NCI-H69 (cell line): ENCODE results near the gene PPP2R5C.

Source experiments
- DNase-seq: peaks from one replicate; lab custom pipeline; 2025; lab: John Stamatoyannopoulos, UW

The PPP2R5C gene

GRCh38 chr14:101950100-101950499, 188.6 kb downstream of the PPP2R5C start:
- no peak for DNase-seq

GRCh38 chr14:101950516-101951215, 189.2 kb downstream of the PPP2R5C start:
- DNase-seq: no peak

GRCh38 chr14:101953151-101953550, 191.6 kb downstream of the PPP2R5C start:
- peak; percentile 69 for DNase-seq

- no peak for DNase-seq
Measured at GRCh38 chr14:101954501-101954900, 193.0 kb downstream of the PPP2R5C start.

GRCh38 chr14:101955695-101956161, 194.2 kb downstream of the PPP2R5C start:
- DNase-seq: no peak

GRCh38 chr14:101956179-101956885, 194.8 kb downstream of the PPP2R5C start:
- DNase-seq: no peak

GRCh38 chr14:101957406-101958234, 196.1 kb downstream of the PPP2R5C start:
- no peak for DNase-seq

- DNase-seq: no peak
Measured at GRCh38 chr14:101958418-101959180, 197.1 kb downstream of the PPP2R5C start.

GRCh38 chr14:101959277-101959676, 197.8 kb downstream of the PPP2R5C start:
- no peak for DNase-seq

GRCh38 chr14:101960225-101960624, 198.7 kb downstream of the PPP2R5C start:
- peak; percentile 47 for DNase-seq

- DNase-seq: peak; percentile 91
Measured at GRCh38 chr14:101961011-101961721, 199.7 kb downstream of the PPP2R5C start.

GRCh38 chr14:101961746-101962502, 200.4 kb downstream of the PPP2R5C start:
- DNase-seq: peak; percentile 54

GRCh38 chr14:101962503-101962874, 201.0 kb downstream of the PPP2R5C start:
- peak; percentile 98 for DNase-seq

GRCh38 chr14:101963052-101963451, 201.5 kb downstream of the PPP2R5C start:
- peak; percentile 62 for DNase-seq

GRCh38 chr14:101963656-101964296, 202.3 kb downstream of the PPP2R5C start:
- DNase-seq: no peak

GRCh38 chr14:101964297-101965180, 203.0 kb downstream of the PPP2R5C start, which contains the start of gene DYNC1H1:
Gene DYNC1H1 (plus strand): TSS chr14:101964573. CDS start chr14:101964692, 119 bp downstream.
- peak; percentile 99 for DNase-seq

GRCh38 chr14:101965181-101965544, 203.7 kb downstream of the PPP2R5C start:
- DNase-seq: peak; percentile 73
